Heart right ventricle (tissue), 16 donors: Measurements from ENCODE around the gene LRIG1. TPM values are rescaled to one million over a fixed set of nuclear protein-coding genes. Genes with fewer than 3 reads are reported as not detected.

Source experiments
- ATAC-seq, 8 donors: fragments of 200-7000 bp; cut with Tn5 transposase; one replicate each; pipeline ENCODE4 v1.9.1; 2020; ENCODE audit warnings: mild to moderate bottlenecking in 8 of 8, moderate library complexity in 8 of 8, moderate number of reproducible peaks in 1 of 8
- DNase-seq, 2 donors: peaks; one replicate each; pipeline ENCODE4 v3.0.0-alpha.2; 2020
- H3K27ac ChIP-seq, 10 donors: fragments of 200-600 bp; sonication (generic) in 2 of 10; one replicate each; pipeline versions ENCODE4 v1.5.0 to v1.8.0; 2020 to 2022; ENCODE audit warnings: mild to moderate bottlenecking in 3 of 10
- H3K27me3 ChIP-seq, 7 donors: fragments of 200-600 bp; one replicate each; pipeline ENCODE4 v1.8.0; 2021 to 2022; ENCODE audit warnings: mild to moderate bottlenecking in 2 of 7
- H3K36me3 ChIP-seq, 9 donors: fragments of 200-600 bp; sonication (generic) in 1 of 9; one replicate each; pipeline versions ENCODE4 v1.5.0 to v1.8.0; 2020 to 2022; ENCODE audit warnings: mild to moderate bottlenecking in 2 of 9
- H3K4me1 ChIP-seq, 9 donors: fragments of 200-600 bp; sonication (generic) in 1 of 9; one replicate each; pipeline versions ENCODE4 v1.5.0 to v1.8.0; 2020 to 2022; ENCODE audit warnings: mild to moderate bottlenecking in 4 of 9
- H3K4me3 ChIP-seq, 10 donors: fragments of 200-600 bp; sonication (generic) in 2 of 10; one replicate each; pipeline versions ENCODE4 v1.5.0 to v1.8.0; 2020 to 2022; ENCODE audit warnings: mild to moderate bottlenecking in 7 of 10, moderate library complexity in 2 of 10
- H3K9me3 ChIP-seq, 11 donors: fragments of 200-600 bp in 10 of 11; sonication (generic) in 2 of 11; one replicate each; pipeline versions ENCODE4 v1.5.0 to v1.8.0; 2013 to 2022; ENCODE audit warnings: mild to moderate bottlenecking in 2 of 11, control low read depth in 1 of 11, moderate library complexity in 1 of 11
- CTCF ChIP-seq, 9 donors: fragments of 200-600 bp; sonication (generic) in 2 of 9; IDR thresholded peaks; one replicate each; pipeline versions ENCODE4 v1.5.0 to v1.8.0; 2021 to 2022; ENCODE audit warnings: antibody characterized with exemption in 9 of 9, mild to moderate bottlenecking in 5 of 9, moderate library complexity in 1 of 9
- WGBS, 2 donors: extraction: QIAGEN DNeasy Blood & Tissue Kit; methylation state at CpG; one replicate each; pipeline ENCODE4 v1.1.7; 2013; ENCODE audit warnings: inconsistent platforms in 1 of 2; 5-methylcytosine and 5-hydroxymethylcytosine counted together
- intact Hi-C, 10 donors: fragments of 100-400 bp; cut with DNase I; formaldehyde crosslinking; loops; one replicate each; pipeline versions ENCODE4 v1.11.1 to v1.14.2; 2022
- polyA plus RNA-seq, 2 donors: library from polyadenylated mRNA; stranded (reverse); fragments of 200-250 nt; gene quantifications; one replicate each; pipeline ENCODE4 v1.2.3, GENCODE V29; 2013
- total RNA-seq, 10 donors: library from RNA; stranded (reverse); fragmentation: NEBNext Ultra II Directional in 3 of 10; extraction: Animal tissue kit (Norgen Biotek cat#: 25700) in 3 of 10; gene quantifications; one replicate each; pipeline versions ENCODE4 v1.2.1 to v1.2.4, GENCODE V29; 2021 to 2023
- donor health status: Arrhythmogenic right ventricular cardiomyopathy.
- donor health status: ischemic (EF 13 %, LVEDD 7.1; RV severe dilation, severe dysfunction).
- donor health status: healthy with polysubstance abuse.
- donor health status: DM: no; HTN: yes; CAD: no.
- donor health status: DM: no; HTN: no; CAD: no.
- donor health status: ischemic (EF 25% LVEDD 6.9; RV normal size, moderate dysfunction).
- donor health status: ischemic (EF 25% LVEDD 5.7; RV mildly dilated, moderate dysfunction).
- donor health status: healthy.
- donor health status: DM: yes; HTN: yes; CAD: no.
- donor health status: Ischemic cardiomyopathy.
- donor health status: ischemic (EF 35%, LVEDD 5.7; RV mildly dilated, moderate dysfunction).
- donor health status: nonischemic (EF 11% LVEDD 7.7; RV severe dilation, severe dysfunction).
- donor health status: DM: yes; HTN: yes; CAD: no.
- donor health status: PGD.
- donor health status: ischemic (EF 29% LVEDD 5.4; RV normal size, mild dysfunction).
- donor health status: nonischemic (EF 23%, LVEDD 6.1; RV moderate dilation, normal function).

Gene LRIG1
- total and polyA plus RNA-seq, 12 donors: 23.8 to 109 (median 94.2) TPM

- intact Hi-C loops: no loop called here
- peak overlapping the region in 6 of 10 donors; percentile 3 to 58 (median 32) for H3K27ac ChIP-seq
- H3K4me3 ChIP-seq: no peak overlapping the region
- no peaks in the 10 kb centered on the region for H3K36me3 ChIP-seq
- no peak for TF ChIP-seq CTCF (IDR thresholded peaks at IDR 0.05)
- 97 to 100% methylated on average over 2 of the region's 2 CpGs for WGBS, 2 donors
- H3K9me3 ChIP-seq: peaks cover 0 to 9% (median 0%) of the 10 kb centered on the region in 11 donors
- peaks cover 0 to 19% (median 8%) of the 10 kb centered on the region in 9 donors for H3K4me1 ChIP-seq
- no peak for DNase-seq
- no peaks in the 10 kb centered on the region for H3K27me3 ChIP-seq
- ATAC-seq: no peak
These were observed 165.2 kb downstream of the LRIG1 start for GRCh38 chr3:66335671-66336070.
